Neuron (in vitro differentiated cells): ENCODE measurements around the gene HPRT1.

Experiments
- H2AFZ ChIP-seq: one replicate; pipeline ENCODE4 v1.6.1; 2013; ENCODE audit warnings: low read depth, mild to moderate bottlenecking, inconsistent platforms, low read length, moderate library complexity
- H3K27me3 ChIP-seq: one replicate; pipeline ENCODE4 v1.6.1; 2013; ENCODE audit warnings: low read length; ENCODE audit not compliant: insufficient read depth
- H3K36me3 ChIP-seq: one replicate; pipeline ENCODE4 v1.6.1; 2013; ENCODE audit warnings: low read length; ENCODE audit not compliant: insufficient read depth
- H3K4me1 ChIP-seq: one replicate; pipeline ENCODE4 v1.6.1; 2013; ENCODE audit warnings: low read length; ENCODE audit not compliant: insufficient read depth
- H3K4me3 ChIP-seq: 2 replicates; pipeline ENCODE4 v1.5.1; 2013; ENCODE audit warnings: mild to moderate bottlenecking, low read length, moderate library complexity
- H3K9me3 ChIP-seq: one replicate; pipeline ENCODE4 v1.6.1; 2013; ENCODE audit warnings: low read length

Gene HPRT1

GRCh38 chrX:134533952-134534351 is 74.0 kb downstream of the HPRT1 start:
- Histone ChIP-seq H3K9me3 (no peaks in the 10 kb centered on the region), H3K4me1 (peaks cover 13% of the 10 kb centered on the region), H3K4me3 (no peak overlapping the region)

GRCh38 chrX:134537179-134537955 is 77.4 kb downstream of the HPRT1 start:
- Histone ChIP-seq H2AFZ (no peak overlapping the region), H3K4me1 (peaks cover 13% of the 10 kb centered on the region), H3K36me3 (no peaks in the 10 kb centered on the region), H3K27me3 (no peaks in the 10 kb centered on the region), H3K9me3 (no peaks in the 10 kb centered on the region), H3K4me3 (no peak overlapping the region)

More at GRCh38 chrX:134533952-134534351, 74.0 kb downstream of the HPRT1 start:
- Histone ChIP-seq H3K36me3 (no peaks in the 10 kb centered on the region), H2AFZ (no peak overlapping the region), H3K27me3 (no peaks in the 10 kb centered on the region)

GRCh38 chrX:134538316-134538715 is 78.4 kb downstream of the HPRT1 start:
- no peak overlapping the region for H2AFZ ChIP-seq
- peaks cover 13% of the 10 kb centered on the region for H3K4me1 ChIP-seq
- no peaks in the 10 kb centered on the region for H3K36me3 ChIP-seq
- H3K4me3 ChIP-seq = no peak overlapping the region
- H3K27me3 ChIP-seq = no peaks in the 10 kb centered on the region
- no peaks in the 10 kb centered on the region for H3K9me3 ChIP-seq

- no peaks in the 10 kb centered on the region for H3K36me3 ChIP-seq
- H3K4me1 ChIP-seq = peaks cover 11% of the 10 kb centered on the region
- H2AFZ ChIP-seq = no peak overlapping the region
- H3K4me3 ChIP-seq = no peak overlapping the region
- H3K9me3 ChIP-seq = no peaks in the 10 kb centered on the region
- no peaks in the 10 kb centered on the region for H3K27me3 ChIP-seq
Measured at GRCh38 chrX:134541906-134542305, 81.9 kb downstream of the HPRT1 start.

- no peaks in the 10 kb centered on the region for H3K9me3 ChIP-seq
- no peak overlapping the region for H2AFZ ChIP-seq
- H3K36me3 ChIP-seq = no peaks in the 10 kb centered on the region
- no peak overlapping the region for H3K4me3 ChIP-seq
- no peaks in the 10 kb centered on the region for H3K27me3 ChIP-seq
- peaks cover 9% of the 10 kb centered on the region for H3K4me1 ChIP-seq
Measured at GRCh38 chrX:134542485-134542884, 82.5 kb downstream of the HPRT1 start.

- Histone ChIP-seq H3K4me1 (peaks cover 6% of the 10 kb centered on the region), H3K4me3 (no peak overlapping the region), H3K27me3 (no peaks in the 10 kb centered on the region), H2AFZ (no peak overlapping the region), H3K9me3 (no peaks in the 10 kb centered on the region), H3K36me3 (no peaks in the 10 kb centered on the region)
Measured at GRCh38 chrX:134543288-134543687, 83.3 kb downstream of the HPRT1 start.

GRCh38 chrX:134544135-134544512 is 84.2 kb downstream of the HPRT1 start:
- Histone ChIP-seq H2AFZ (no peak overlapping the region), H3K36me3 (no peaks in the 10 kb centered on the region), H3K4me3 (no peak overlapping the region), H3K4me1 (peaks cover 3% of the 10 kb centered on the region), H3K27me3 (no peaks in the 10 kb centered on the region), H3K9me3 (no peaks in the 10 kb centered on the region)

- Histone ChIP-seq H2AFZ (no peak overlapping the region), H3K4me3 (no peak overlapping the region), H3K27me3 (no peaks in the 10 kb centered on the region), H3K9me3 (no peaks in the 10 kb centered on the region), H3K4me1 (peaks cover 3% of the 10 kb centered on the region), H3K36me3 (no peaks in the 10 kb centered on the region)
Measured at GRCh38 chrX:134544513-134545151, 84.7 kb downstream of the HPRT1 start.

GRCh38 chrX:134545510-134545909 is 85.5 kb downstream of the HPRT1 start:
- no peaks in the 10 kb centered on the region for H3K36me3 ChIP-seq
- H3K4me1 ChIP-seq = peaks cover 3% of the 10 kb centered on the region
- no peak overlapping the region for H2AFZ ChIP-seq
- peaks cover 2% of the 10 kb centered on the region for H3K27me3 ChIP-seq
- no peak overlapping the region for H3K4me3 ChIP-seq
- H3K9me3 ChIP-seq = no peaks in the 10 kb centered on the region

- Histone ChIP-seq H3K36me3 (no peaks in the 10 kb centered on the region), H3K4me3 (no peak overlapping the region), H3K27me3 (peaks cover 2% of the 10 kb centered on the region), H3K4me1 (peaks cover 3% of the 10 kb centered on the region), H2AFZ (no peak overlapping the region), H3K9me3 (no peaks in the 10 kb centered on the region)
Measured at GRCh38 chrX:134546187-134546586, 86.2 kb downstream of the HPRT1 start.

GRCh38 chrX:134547047-134547679 is 87.2 kb downstream of the HPRT1 start:
- Histone ChIP-seq H3K36me3 (no peaks in the 10 kb centered on the region), H3K27me3 (peaks cover 5% of the 10 kb centered on the region), H3K9me3 (no peaks in the 10 kb centered on the region), H3K4me1 (peaks cover 8% of the 10 kb centered on the region), H2AFZ (no peak overlapping the region), H3K4me3 (peak overlapping the region; percentile 67)

GRCh38 chrX:134548257-134549201 is 88.6 kb downstream of the HPRT1 start:
- H3K4me1 ChIP-seq = peaks cover 8% of the 10 kb centered on the region

More at GRCh38 chrX:134548257-134549201, 88.6 kb downstream of the HPRT1 start:
- H3K36me3 ChIP-seq = no peaks in the 10 kb centered on the region
- no peaks in the 10 kb centered on the region for H3K9me3 ChIP-seq
- peaks cover 7% of the 10 kb centered on the region for H3K27me3 ChIP-seq
- peak overlapping the region; percentile 90 for H2AFZ ChIP-seq
- peak overlapping the region; percentile 67 for H3K4me3 ChIP-seq
